NB4 (cell line): ENCODE measurements around the gene UBXN11.
"Not testable (repeated sequence)": the region's sequence is repeated elsewhere in the genome, so short reads cannot be mapped to it uniquely, and the experiment has no call there.

ENCODE experiments used
- DNase-seq: peaks from one replicate; pipeline ENCODE4 v3.0.0; 2010; ENCODE audit warnings: low read depth
- H3K4me3 ChIP-seq: one replicate; pipeline ENCODE4 v1.5.1; 2011; ENCODE audit warnings: mild to moderate bottlenecking, low read depth, low read length, moderate library complexity
- MAX ChIP-seq: IDR thresholded peaks from 2 replicates; pipeline ENCODE4 v1.6.1; 2011; ENCODE audit warnings: low read depth, low read length
- MYC ChIP-seq: IDR thresholded peaks from 2 replicates; pipeline ENCODE4 v1.6.1; 2011; ENCODE audit warnings: low read depth, low read length
- POLR2A ChIP-seq: IDR thresholded peaks from 2 replicates; pipeline ENCODE4 v1.6.1; 2011; ENCODE audit warnings: mild to moderate bottlenecking; ENCODE audit not compliant: insufficient read length; ENCODE audit errors: extremely low read depth
- TF ChIP-seq, protein P1 (sequence below): IDR thresholded peaks from one replicate; pipeline ENCODE4 v1.5.1; 2012; ENCODE audit warnings: low read depth, low read length

Gene UBXN11

DNA sequence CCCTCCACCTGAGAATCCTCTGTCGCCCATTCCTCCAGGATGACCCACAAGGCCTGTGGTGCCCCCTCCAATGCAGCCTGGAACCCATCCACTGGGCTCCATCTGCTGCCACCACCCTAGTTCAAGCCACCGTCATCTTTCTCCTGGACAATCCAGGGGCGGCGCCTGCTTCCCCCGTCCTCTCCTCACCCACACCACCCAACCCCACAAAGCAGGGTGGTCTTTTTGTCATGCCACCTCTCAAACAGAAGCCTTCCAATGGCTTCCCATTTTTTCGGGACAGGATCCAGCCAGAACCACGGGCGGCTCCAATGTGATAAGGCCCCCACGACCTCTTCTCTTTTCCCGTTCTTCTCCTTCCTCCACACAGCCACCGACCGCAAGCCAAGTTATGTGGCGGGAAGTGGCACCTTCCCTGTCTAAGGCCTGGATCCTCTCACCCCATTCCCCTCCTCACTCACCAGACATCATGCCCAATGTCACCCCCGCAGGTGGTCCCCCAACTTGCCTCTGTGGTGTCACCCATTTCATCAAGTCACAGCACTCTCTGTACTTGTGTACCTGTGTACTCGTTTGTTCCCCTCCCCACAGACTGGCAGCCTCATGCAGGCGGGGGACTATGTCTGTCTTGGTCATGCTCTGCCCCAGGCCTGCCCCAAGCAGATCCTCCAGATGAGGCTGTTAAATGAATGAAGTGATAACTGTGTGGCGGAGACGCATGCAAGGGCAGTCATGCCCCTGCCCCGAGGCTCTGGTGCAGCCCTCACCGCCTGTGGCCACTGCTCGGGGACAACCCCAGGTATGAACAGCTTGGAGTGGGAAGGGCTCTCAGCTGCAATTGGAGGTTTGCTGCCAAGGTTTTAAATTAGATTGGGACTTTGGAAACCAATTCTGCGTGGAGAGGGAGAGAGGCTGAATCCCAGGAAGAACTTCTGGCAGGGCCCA is 11.0 kb downstream of the UBXN11 start:
- DNase-seq: no peak
- no peak overlapping the region for H3K4me3 ChIP-seq
- TF ChIP-seq MYC (no peak), MAX (no peak), POLR2A (no peak)
- TF ChIP-seq, protein P1, sequence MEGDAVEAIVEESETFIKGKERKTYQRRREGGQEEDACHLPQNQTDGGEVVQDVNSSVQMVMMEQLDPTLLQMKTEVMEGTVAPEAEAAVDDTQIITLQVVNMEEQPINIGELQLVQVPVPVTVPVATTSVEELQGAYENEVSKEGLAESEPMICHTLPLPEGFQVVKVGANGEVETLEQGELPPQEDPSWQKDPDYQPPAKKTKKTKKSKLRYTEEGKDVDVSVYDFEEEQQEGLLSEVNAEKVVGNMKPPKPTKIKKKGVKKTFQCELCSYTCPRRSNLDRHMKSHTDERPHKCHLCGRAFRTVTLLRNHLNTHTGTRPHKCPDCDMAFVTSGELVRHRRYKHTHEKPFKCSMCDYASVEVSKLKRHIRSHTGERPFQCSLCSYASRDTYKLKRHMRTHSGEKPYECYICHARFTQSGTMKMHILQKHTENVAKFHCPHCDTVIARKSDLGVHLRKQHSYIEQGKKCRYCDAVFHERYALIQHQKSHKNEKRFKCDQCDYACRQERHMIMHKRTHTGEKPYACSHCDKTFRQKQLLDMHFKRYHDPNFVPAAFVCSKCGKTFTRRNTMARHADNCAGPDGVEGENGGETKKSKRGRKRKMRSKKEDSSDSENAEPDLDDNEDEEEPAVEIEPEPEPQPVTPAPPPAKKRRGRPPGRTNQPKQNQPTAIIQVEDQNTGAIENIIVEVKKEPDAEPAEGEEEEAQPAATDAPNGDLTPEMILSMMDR: no peak

DNA sequence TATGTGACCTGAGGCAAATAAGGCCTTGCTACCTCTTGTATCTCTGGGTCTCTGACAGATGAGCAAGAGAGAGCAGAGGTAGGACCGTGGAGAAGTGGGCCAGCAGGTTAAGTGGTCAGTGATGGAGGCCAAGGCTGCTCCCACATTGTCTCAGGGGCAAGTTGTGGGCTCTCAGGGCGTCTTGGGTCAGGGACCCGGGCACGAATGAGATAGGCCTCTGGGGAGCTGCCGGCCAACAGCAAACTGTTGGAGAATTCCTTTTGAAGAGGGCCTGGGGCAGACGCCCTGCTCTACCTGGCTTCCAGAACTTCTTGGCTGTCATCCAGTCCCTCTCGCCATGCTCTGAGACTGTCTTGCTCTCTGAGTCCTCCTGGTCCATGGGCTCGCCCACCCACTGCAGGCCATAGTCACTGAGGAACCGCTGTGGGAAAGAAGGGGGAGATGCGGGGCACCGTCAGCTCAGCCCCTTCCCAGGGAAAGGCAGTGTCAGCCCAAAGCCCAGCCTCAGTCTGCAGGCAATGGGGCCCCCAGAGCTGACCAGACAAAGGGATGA is 12.4 kb downstream of the UBXN11 start:
- H3K4me3 ChIP-seq: no peak overlapping the region
- TF ChIP-seq MAX: no peak
- TF ChIP-seq, protein P1: no peak
- TF ChIP-seq POLR2A: no peak
- TF ChIP-seq MYC: no peak
- no peak for DNase-seq

DNA sequence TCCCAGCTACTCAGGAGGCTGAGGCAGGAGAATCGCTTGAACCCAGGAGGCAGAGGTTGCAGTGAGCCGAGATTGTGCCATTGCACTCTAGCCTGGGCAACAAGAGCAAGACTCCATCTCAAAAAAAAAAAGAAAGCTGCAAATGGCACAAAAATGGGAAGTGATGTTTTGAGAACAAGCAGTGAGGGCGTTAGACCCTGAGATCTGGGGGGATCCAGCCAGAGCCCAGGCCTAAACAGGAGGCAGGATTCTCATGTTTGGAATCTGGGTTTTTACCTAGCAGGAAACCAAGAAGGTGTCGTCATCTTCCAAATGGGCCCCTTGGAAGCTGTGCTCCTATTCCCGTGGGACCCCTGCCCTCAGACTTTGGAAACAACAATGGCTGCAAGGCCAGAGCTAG is 13.7 kb downstream of the UBXN11 start:
- H3K4me3 ChIP-seq: not testable (repeated sequence)
- DNase-seq: peak; percentile 28

DNA sequence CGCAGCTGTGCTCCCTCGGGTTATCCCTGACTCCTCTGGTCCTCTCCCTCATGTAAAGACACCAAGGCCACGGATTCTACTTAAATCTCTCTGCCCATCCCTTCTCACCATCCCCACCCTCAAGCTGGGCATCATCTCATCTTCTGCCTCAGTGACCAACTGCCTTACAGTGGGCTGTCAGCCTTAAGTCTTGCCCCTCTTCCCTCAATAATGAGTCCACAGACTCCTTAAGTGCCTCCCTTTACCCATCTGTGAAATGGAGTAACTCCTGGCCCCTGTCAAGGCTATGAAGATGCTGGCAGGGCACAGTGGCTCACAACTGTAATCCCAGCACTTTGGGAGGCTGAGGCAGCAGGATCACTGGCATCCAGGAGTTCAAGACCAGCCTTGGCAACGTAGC is 14.5 kb downstream of the UBXN11 start:
- DNase-seq: no peak
- no peak overlapping the region for H3K4me3 ChIP-seq
- TF ChIP-seq POLR2A: no peak
- TF ChIP-seq MAX: no peak
- no peak for TF ChIP-seq MYC
- TF ChIP-seq, protein P1: no peak

GRCh38 chr1:26291433-26291832 is 15.0 kb downstream of the UBXN11 start:
- TF ChIP-seq, protein P1: no peak
- TF ChIP-seq POLR2A: no peak
- no peak for TF ChIP-seq MYC
- TF ChIP-seq MAX: no peak
- H3K4me3 ChIP-seq: no peak overlapping the region
- no peak for DNase-seq

GRCh38 chr1:26290882-26291261 is 15.6 kb downstream of the UBXN11 start:
- no peak for DNase-seq
- no peak overlapping the region for H3K4me3 ChIP-seq
- TF ChIP-seq MYC: no peak
- TF ChIP-seq, protein P1: no peak
- no peak for TF ChIP-seq POLR2A
- TF ChIP-seq MAX: no peak
